Effector memory CD8-positive, alpha-beta T cell (primary cell): Measurements from ENCODE around the gene KRTAP10-12.
A peak's percentile ranks its signal among the peaks of the same experiment; 100 is the strongest.

Experiments
- ATAC-seq: fragments of 150-1000 bp; cut with Tn5 transposase; replicated peaks from 2 replicates; pipeline ENCODE4 v1.10.0; 2021; ENCODE audit warnings: mild to moderate bottlenecking, moderate library complexity
- DNase-seq, 3 experiments: peaks; one replicate each; pipeline ENCODE4 v3.0.0; 2021
- H3K27ac Mint-ChIP-seq, 2 donors: one replicate each; pipeline ENCODE4 v1.8.0; 2022; ENCODE audit warnings: mild to moderate bottlenecking in 2 of 2, mixed read lengths in 2 of 2, moderate library complexity in 2 of 2
- H3K27me3 Mint-ChIP-seq, 2 donors: one replicate each; pipeline ENCODE4 v1.8.0; 2022; ENCODE audit warnings: mixed read lengths in 2 of 2
- H3K36me3 Mint-ChIP-seq: one replicate; pipeline ENCODE4 v1.8.0; 2022; ENCODE audit warnings: mild to moderate bottlenecking, moderate library complexity, mixed read lengths; ENCODE audit not compliant: insufficient read depth
- H3K4me1 Mint-ChIP-seq, 2 donors: one replicate each; pipeline ENCODE4 v1.8.0; 2022; ENCODE audit warnings: low read depth in 2 of 2, mixed read lengths in 2 of 2
- H3K4me3 Mint-ChIP-seq, 2 donors: one replicate each; pipeline ENCODE4 v1.8.0; 2022; ENCODE audit warnings: mild to moderate bottlenecking in 2 of 2, mixed read lengths in 2 of 2, moderate library complexity in 2 of 2
- H3K9me3 Mint-ChIP-seq, 2 donors: one replicate each; pipeline ENCODE4 v1.8.0; 2022; ENCODE audit warnings: mixed read lengths in 2 of 2

The KRTAP10-12 gene

GRCh38 chr21:44729336-44730027 is 32.5 kb downstream of the KRTAP10-12 start:
- H3K27me3 Mint-ChIP-seq = peaks cover 15 to 62% of the 10 kb centered on the region in 2 donors
- no peak for ATAC-seq

GRCh38 chr21:44730028-44730395 is 33.0 kb downstream of the KRTAP10-12 start:
- H3K4me3 Mint-ChIP-seq = no peak overlapping the region
- H3K27me3 Mint-ChIP-seq = peaks cover 15 to 59% of the 10 kb centered on the region in 2 donors
- no peak overlapping the region for H3K27ac Mint-ChIP-seq
- peaks cover 5% of the 10 kb centered on the region in 2 donors for H3K4me1 Mint-ChIP-seq
- no peaks in the 10 kb centered on the region for H3K36me3 Mint-ChIP-seq
- no peaks in the 10 kb centered on the region for H3K9me3 Mint-ChIP-seq
- ATAC-seq (no peak), DNase-seq (no peak)

More at GRCh38 chr21:44729336-44730027, 32.5 kb downstream of the KRTAP10-12 start:
- peaks cover 5% of the 10 kb centered on the region in 2 donors for H3K4me1 Mint-ChIP-seq
- H3K27ac Mint-ChIP-seq = no peak overlapping the region
- H3K36me3 Mint-ChIP-seq = no peaks in the 10 kb centered on the region
- no peak overlapping the region for H3K4me3 Mint-ChIP-seq
- DNase-seq = no peak
- H3K9me3 Mint-ChIP-seq = no peaks in the 10 kb centered on the region

GRCh38 chr21:44730951-44731579 is 34.1 kb downstream of the KRTAP10-12 start:
- Mint-ChIP-seq H3K27me3 (peaks cover 15 to 53% of the 10 kb centered on the region in 2 donors), H3K9me3 (no peaks in the 10 kb centered on the region), H3K36me3 (no peaks in the 10 kb centered on the region), H3K27ac (peak overlapping the region in 1 of 2 donors; percentile 36), H3K4me1 (peaks cover 5% of the 10 kb centered on the region in 2 donors), H3K4me3 (no peak overlapping the region)
- ATAC-seq (no peak), DNase-seq (no peak)

GRCh38 chr21:44732263-44732662 is 35.3 kb downstream of the KRTAP10-12 start:
- peaks cover 15 to 41% of the 10 kb centered on the region in 2 donors for H3K27me3 Mint-ChIP-seq
- H3K36me3 Mint-ChIP-seq = no peaks in the 10 kb centered on the region
- H3K27ac Mint-ChIP-seq = no peak overlapping the region
- peaks cover 5 to 6% of the 10 kb centered on the region in 2 donors for H3K4me1 Mint-ChIP-seq
- no peak for ATAC-seq
- no peak for DNase-seq
- H3K4me3 Mint-ChIP-seq = no peak overlapping the region
- no peaks in the 10 kb centered on the region for H3K9me3 Mint-ChIP-seq

GRCh38 chr21:44732956-44733355 is 36.0 kb downstream of the KRTAP10-12 start:
- H3K36me3 Mint-ChIP-seq = no peaks in the 10 kb centered on the region
- H3K4me1 Mint-ChIP-seq = peaks cover 4 to 5% of the 10 kb centered on the region in 2 donors
- DNase-seq = no peak
- peaks cover 15 to 35% of the 10 kb centered on the region in 2 donors for H3K27me3 Mint-ChIP-seq
- no peak overlapping the region for H3K4me3 Mint-ChIP-seq
- no peak overlapping the region for H3K27ac Mint-ChIP-seq
- no peaks in the 10 kb centered on the region for H3K9me3 Mint-ChIP-seq
- ATAC-seq = no peak

- peaks cover 2 to 5% of the 10 kb centered on the region in 2 donors for H3K4me1 Mint-ChIP-seq
- H3K27me3 Mint-ChIP-seq = peaks cover 15 to 31% of the 10 kb centered on the region in 2 donors
- DNase-seq (no peak), ATAC-seq (no peak)
- H3K9me3 Mint-ChIP-seq = no peaks in the 10 kb centered on the region
- H3K27ac Mint-ChIP-seq = no peak overlapping the region
- H3K4me3 Mint-ChIP-seq = no peak overlapping the region
- H3K36me3 Mint-ChIP-seq = no peaks in the 10 kb centered on the region
These were observed 37.2 kb downstream of the KRTAP10-12 start for GRCh38 chr21:44734026-44734745.

- H3K27me3 Mint-ChIP-seq = peaks cover 15 to 29% of the 10 kb centered on the region in 2 donors
- H3K4me3 Mint-ChIP-seq = no peak overlapping the region
- ATAC-seq = no peak
- no peaks in the 10 kb centered on the region for H3K9me3 Mint-ChIP-seq
- H3K36me3 Mint-ChIP-seq = no peaks in the 10 kb centered on the region
- H3K27ac Mint-ChIP-seq = no peak overlapping the region
- H3K4me1 Mint-ChIP-seq = peaks cover 2 to 5% of the 10 kb centered on the region in 2 donors
- no peak for DNase-seq
These were observed 37.9 kb downstream of the KRTAP10-12 start for GRCh38 chr21:44734841-44735240.

GRCh38 chr21:44735821-44736220 is 38.8 kb downstream of the KRTAP10-12 start:
- no peak for DNase-seq
- no peak for ATAC-seq
- Mint-ChIP-seq H3K36me3 (no peaks in the 10 kb centered on the region), H3K27me3 (peaks cover 15 to 24% of the 10 kb centered on the region in 2 donors), H3K27ac (no peak overlapping the region), H3K4me3 (no peak overlapping the region), H3K9me3 (no peaks in the 10 kb centered on the region), H3K4me1 (peaks cover 2 to 4% of the 10 kb centered on the region in 2 donors)

GRCh38 chr21:44736291-44737004 is 39.5 kb downstream of the KRTAP10-12 start:
- Mint-ChIP-seq H3K27me3 (peaks cover 8 to 21% of the 10 kb centered on the region in 2 donors), H3K4me3 (no peak overlapping the region), H3K9me3 (no peaks in the 10 kb centered on the region), H3K4me1 (peaks cover 0 to 4% of the 10 kb centered on the region in 2 donors), H3K27ac (no peak overlapping the region), H3K36me3 (peaks cover 3% of the 10 kb centered on the region)
- DNase-seq = no peak
- ATAC-seq = no peak

GRCh38 chr21:44737706-44738354 is 40.9 kb downstream of the KRTAP10-12 start:
- peaks cover 3% of the 10 kb centered on the region for H3K36me3 Mint-ChIP-seq
- peaks cover 0 to 9% of the 10 kb centered on the region in 2 donors for H3K27me3 Mint-ChIP-seq
- peaks cover 4 to 5% of the 10 kb centered on the region in 2 donors for H3K4me1 Mint-ChIP-seq
- no peak overlapping the region for H3K27ac Mint-ChIP-seq
- DNase-seq = no peak
- H3K4me3 Mint-ChIP-seq = no peak overlapping the region
- H3K9me3 Mint-ChIP-seq = no peaks in the 10 kb centered on the region
- ATAC-seq = no peak

- Mint-ChIP-seq H3K9me3 (no peaks in the 10 kb centered on the region), H3K27ac (no peak overlapping the region), H3K27me3 (peaks cover 0 to under 1% of the 10 kb centered on the region in 2 donors), H3K4me3 (no peak overlapping the region), H3K36me3 (peaks cover 3% of the 10 kb centered on the region), H3K4me1 (peaks cover 4 to 5% of the 10 kb centered on the region in 2 donors)
- DNase-seq (no peak), ATAC-seq (no peak)
These were observed 41.6 kb downstream of the KRTAP10-12 start for GRCh38 chr21:44738621-44739020.

- Mint-ChIP-seq H3K4me3 (no peak overlapping the region), H3K27me3 (no peaks in the 10 kb centered on the region), H3K27ac (peak overlapping the region in 1 of 2 donors; percentile 53), H3K9me3 (no peaks in the 10 kb centered on the region), H3K4me1 (peaks cover 4 to 5% of the 10 kb centered on the region in 2 donors), H3K36me3 (peaks cover 3% of the 10 kb centered on the region)
- no peak for ATAC-seq
- DNase-seq = no peak
These were observed 42.3 kb downstream of the KRTAP10-12 start for GRCh38 chr21:44739316-44739715.

- H3K4me1 Mint-ChIP-seq = peaks cover 4 to 5% of the 10 kb centered on the region in 2 donors
- H3K27ac Mint-ChIP-seq = peak overlapping the region in 1 of 2 donors; percentile 57
- H3K27me3 Mint-ChIP-seq = no peaks in the 10 kb centered on the region
- ATAC-seq (no peak), DNase-seq (no peak)
- H3K36me3 Mint-ChIP-seq = peaks cover 3% of the 10 kb centered on the region
- H3K4me3 Mint-ChIP-seq = no peak overlapping the region
- H3K9me3 Mint-ChIP-seq = no peaks in the 10 kb centered on the region
These were observed 43.8 kb downstream of the KRTAP10-12 start for GRCh38 chr21:44740742-44741141.
